Measurements from ENCODE around the gene MAPK8IP3. TPM values are rescaled to one million over a fixed set of nuclear protein-coding genes. Genes with fewer than 3 reads are reported as not detected.

Gene MAPK8IP3
- total RNA-seq, 1 experiment from 2014 or later = 19.3 TPM

GRCh38 chr16:1745181-1745899 is 39.3 kb downstream of the MAPK8IP3 start:
- in situ Hi-C loops (cut with HindIII; ENCODE audit: low pct_unique_long_range_greater_than_20kb, low sequenced_read_pairs) = no loop called here
- no peak for DNase-seq (ENCODE audit: low read depth, low spot score)

GRCh38 chr16:1745900-1746692 is 40.1 kb downstream of the MAPK8IP3 start:
- no peak for DNase-seq (ENCODE audit: low read depth, low spot score)
- in situ Hi-C loops (cut with HindIII; ENCODE audit: low pct_unique_long_range_greater_than_20kb, low sequenced_read_pairs) = no loop called here

- in situ Hi-C loops (cut with HindIII; ENCODE audit: low pct_unique_long_range_greater_than_20kb, low sequenced_read_pairs) = no loop called here
- DNase-seq (ENCODE audit: low read depth, low spot score) = no peak
Observed at GRCh38 chr16:1746693-1747195, 40.7 kb downstream of the MAPK8IP3 start.

DNA sequence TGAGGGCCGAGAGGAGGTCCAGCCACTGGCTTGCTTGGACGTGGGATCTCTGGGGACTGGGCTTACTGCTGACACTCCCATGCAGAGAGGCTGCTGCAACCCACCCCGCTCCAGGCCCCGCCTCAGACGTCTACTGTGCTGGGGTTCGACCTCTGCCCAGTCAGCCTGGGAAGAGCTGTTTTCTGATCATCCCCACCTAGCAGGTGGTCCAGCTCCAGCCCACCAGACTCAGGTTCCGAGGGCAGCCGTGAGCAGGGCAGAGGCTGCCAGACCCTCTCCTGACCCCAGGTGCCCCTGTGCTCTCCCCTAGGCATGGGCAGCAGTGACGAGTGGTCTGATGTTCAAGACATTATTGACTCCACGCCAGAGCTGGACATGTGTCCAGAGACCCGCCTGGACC is 41.9 kb downstream of the MAPK8IP3 start:
- in situ Hi-C loops (cut with HindIII; ENCODE audit: low pct_unique_long_range_greater_than_20kb, low sequenced_read_pairs) = no loop called here
- no peak for DNase-seq (ENCODE audit: low read depth, low spot score)

DNA sequence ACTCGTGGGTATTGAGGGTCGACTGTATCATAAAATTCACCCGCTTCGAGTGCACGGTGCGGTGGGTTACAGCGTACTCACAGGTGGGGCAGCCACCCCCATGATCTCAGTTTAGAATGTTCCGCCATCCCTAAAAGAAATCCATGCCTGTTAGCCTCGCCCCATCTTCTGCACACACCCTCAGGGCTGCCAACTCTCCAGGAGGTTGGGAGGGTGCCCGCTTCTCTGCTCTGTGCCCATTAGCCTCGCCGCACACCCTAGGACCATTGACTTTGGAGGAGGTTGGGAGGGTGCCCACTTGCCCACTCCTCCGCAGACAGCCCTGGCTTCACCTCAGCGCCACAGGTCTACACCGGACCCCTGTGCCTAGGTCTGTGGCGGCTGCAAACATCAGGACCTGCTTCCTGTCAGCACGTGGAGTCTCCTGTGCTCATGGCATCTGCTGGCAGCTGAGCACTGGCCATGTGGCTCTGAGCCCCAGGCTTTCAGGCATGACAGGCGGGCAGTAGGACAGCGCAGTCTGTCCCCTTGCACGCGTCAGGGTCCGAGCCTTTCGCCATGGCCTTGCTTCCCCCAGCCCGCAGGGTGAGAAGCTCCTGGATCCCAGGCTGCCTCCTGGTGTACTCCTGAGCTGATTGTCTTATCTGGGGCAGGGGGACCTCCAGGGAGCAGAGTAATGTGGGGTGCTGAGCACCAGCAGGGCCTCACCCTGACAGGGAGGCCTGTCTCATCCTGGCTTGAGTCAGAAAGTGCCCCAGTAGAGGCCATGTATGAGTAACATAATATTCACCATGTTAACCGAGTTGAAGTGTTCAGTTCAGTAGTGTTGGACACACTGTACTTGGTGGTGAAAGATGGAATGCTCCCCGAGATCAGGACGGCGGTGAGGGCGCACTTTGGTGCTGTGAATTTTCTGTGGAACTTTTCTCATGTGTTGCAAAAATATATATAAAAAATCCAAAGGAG is 43.4 kb downstream of the MAPK8IP3 start:
- DNase-seq (ENCODE audit: low read depth, low spot score) = no peak
- in situ Hi-C loops (cut with HindIII; ENCODE audit: low pct_unique_long_range_greater_than_20kb, low sequenced_read_pairs) = no loop called here

DNA sequence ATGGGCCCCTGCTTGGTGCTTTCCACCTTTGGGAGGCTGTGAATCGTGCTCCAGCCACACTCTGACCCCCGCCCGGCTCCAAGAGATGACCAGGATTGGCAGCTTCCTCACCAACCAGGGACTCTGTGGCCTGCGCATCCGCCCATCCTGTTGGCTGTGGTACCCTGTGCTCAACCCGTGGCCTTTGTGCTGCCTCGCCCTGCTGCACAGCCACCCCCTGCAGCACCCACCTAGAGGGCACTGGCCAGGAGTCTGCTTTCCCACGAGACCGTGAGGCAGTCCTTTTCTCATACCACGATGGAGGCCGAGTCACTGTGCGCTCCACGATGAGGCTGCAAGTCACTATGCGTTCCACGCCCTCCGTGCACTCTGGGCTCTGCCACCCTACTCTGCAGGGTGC is 46.0 kb downstream of the MAPK8IP3 start:
- no peak for DNase-seq (ENCODE audit: low read depth, low spot score)
- in situ Hi-C loops (cut with HindIII; ENCODE audit: low pct_unique_long_range_greater_than_20kb, low sequenced_read_pairs) = no loop called here

- in situ Hi-C loops (cut with HindIII; ENCODE audit: low pct_unique_long_range_greater_than_20kb, low sequenced_read_pairs) = no loop called here
- no peak for DNase-seq (ENCODE audit: low read depth, low spot score)
Observed at GRCh38 chr16:1752853-1753252, 46.9 kb downstream of the MAPK8IP3 start.

GRCh38 chr16:1754204-1754603 is 48.2 kb downstream of the MAPK8IP3 start:
- in situ Hi-C loops (cut with HindIII; ENCODE audit: low pct_unique_long_range_greater_than_20kb, low sequenced_read_pairs) = no loop called here
- DNase-seq (ENCODE audit: low read depth, low spot score) = no peak

- DNase-seq (ENCODE audit: low read depth, low spot score) = no peak
- in situ Hi-C loops (cut with HindIII; ENCODE audit: low pct_unique_long_range_greater_than_20kb, low sequenced_read_pairs) = no loop called here
Observed at GRCh38 chr16:1757714-1758461, 51.9 kb downstream of the MAPK8IP3 start.

- in situ Hi-C loops (cut with HindIII; ENCODE audit: low pct_unique_long_range_greater_than_20kb, low sequenced_read_pairs) = no loop called here
- no peak for DNase-seq (ENCODE audit: low read depth, low spot score)
Observed at GRCh38 chr16:1758923-1759322, 52.9 kb downstream of the MAPK8IP3 start.

DNA sequence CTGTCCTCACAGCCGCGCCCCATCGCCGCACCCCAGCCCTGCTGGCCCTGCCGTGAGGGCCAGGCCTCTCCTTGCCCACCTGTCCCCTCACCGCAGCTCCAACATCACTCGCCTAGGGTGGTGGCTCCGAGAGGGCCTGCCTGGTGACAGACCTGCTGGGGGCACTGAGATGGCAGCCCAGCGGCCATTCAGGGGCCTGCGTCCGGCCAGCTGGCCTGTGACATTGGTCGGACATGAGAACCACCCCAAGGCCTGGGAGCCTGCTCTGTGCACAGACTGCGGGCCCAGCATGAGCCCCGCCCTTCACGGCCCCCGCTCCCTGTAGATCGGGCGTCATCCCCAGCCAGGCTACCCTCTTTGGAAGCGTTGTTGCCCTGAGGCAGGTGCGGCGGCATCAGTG is 53.5 kb downstream of the MAPK8IP3 start:
- in situ Hi-C loops (cut with HindIII; ENCODE audit: low pct_unique_long_range_greater_than_20kb, low sequenced_read_pairs) = no loop called here
- no peak for DNase-seq (ENCODE audit: low read depth, low spot score)

GRCh38 chr16:1760911-1761310 is 54.9 kb downstream of the MAPK8IP3 start:
- in situ Hi-C loops (cut with HindIII; ENCODE audit: low pct_unique_long_range_greater_than_20kb, low sequenced_read_pairs) = no loop called here

GRCh38 chr16:1761751-1762150 is 55.8 kb downstream of the MAPK8IP3 start:
- no peak for DNase-seq (ENCODE audit: low read depth, low spot score)
- in situ Hi-C loops (cut with HindIII; ENCODE audit: low pct_unique_long_range_greater_than_20kb, low sequenced_read_pairs) = no loop called here

More at GRCh38 chr16:1760911-1761310, 54.9 kb downstream of the MAPK8IP3 start:
- no peak for DNase-seq (ENCODE audit: low read depth, low spot score)

DNA sequence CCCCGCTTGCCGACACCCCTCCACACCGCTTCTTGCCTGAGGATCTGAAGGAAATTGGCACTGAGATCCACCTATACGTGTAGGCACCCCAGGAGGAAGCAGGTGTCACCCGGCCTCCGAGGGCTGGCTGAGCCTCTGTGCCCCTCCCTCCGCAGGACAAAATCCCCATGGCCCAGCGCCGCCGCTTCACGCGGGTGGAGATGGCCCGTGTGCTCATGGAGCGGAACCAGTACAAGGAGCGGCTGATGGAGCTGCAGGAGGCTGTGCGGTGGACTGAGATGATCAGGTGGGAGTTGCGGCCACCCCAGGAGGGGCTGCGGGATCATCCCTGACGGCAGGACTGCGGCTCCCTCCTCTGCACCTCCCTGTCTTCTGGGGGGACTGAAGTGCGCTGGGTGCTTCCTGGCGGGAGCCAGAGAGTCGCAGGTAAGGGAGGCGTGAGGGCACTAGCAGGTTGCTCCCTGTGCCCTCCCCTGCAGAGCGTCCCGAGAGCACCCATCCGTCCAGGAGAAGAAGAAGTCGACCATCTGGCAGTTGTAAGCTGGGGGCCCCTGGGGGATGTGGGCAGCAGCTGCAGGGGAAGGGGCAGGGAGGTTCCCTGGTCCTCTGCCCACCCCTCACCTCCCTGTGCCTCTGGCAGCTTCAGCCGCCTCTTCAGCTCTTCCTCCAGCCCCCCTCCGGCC is 56.3 kb downstream of the MAPK8IP3 start:
- in situ Hi-C loops (cut with HindIII; ENCODE audit: low pct_unique_long_range_greater_than_20kb, low sequenced_read_pairs) = no loop called here
- DNase-seq (ENCODE audit: low read depth, low spot score) = no peak

GRCh38 chr16:1762879-1763520 is 57.0 kb downstream of the MAPK8IP3 start:
- in situ Hi-C loops (cut with HindIII; ENCODE audit: low pct_unique_long_range_greater_than_20kb, low sequenced_read_pairs) = no loop called here

More at GRCh38 chr16:1762879-1763520, 57.0 kb downstream of the MAPK8IP3 start:
- DNase-seq (ENCODE audit: low read depth, low spot score) = no peak
